GM20000 (cell line): ENCODE measurements around the gene MEF2A.

Experiments
- DNase-seq: peaks from one replicate; pipeline ENCODE4 v3.0.0; 2012; ENCODE audit warnings: low spot score
- TF ChIP-seq, protein P1 (sequence below): IDR thresholded peaks from 2 replicates; pipeline ENCODE4 v1.5.1; 2012; ENCODE audit warnings: mild to moderate bottlenecking, control low read depth; ENCODE audit errors: extremely low read depth, missing control alignments

MEF2A gene

DNA sequence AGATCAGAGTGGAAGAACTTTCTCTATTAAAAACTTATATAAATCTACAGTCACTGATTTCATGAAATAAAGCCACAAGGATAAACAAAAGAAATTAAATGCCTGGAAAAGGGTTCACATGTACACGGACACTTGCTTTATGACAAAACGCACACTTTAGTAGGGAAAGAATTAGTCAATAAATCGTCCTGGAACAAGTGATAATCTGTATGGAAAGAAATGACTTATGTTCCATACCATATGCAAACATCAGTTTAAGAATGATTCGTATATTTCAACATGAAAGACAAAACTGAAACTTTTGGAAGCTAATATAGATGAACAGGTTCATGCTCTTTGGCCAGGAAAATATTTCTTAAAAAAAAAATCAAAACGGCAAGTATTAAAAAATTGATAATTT lies 40.2 kb downstream of the MEF2A start:
- DNase-seq: no peak
- TF ChIP-seq, protein P1, sequence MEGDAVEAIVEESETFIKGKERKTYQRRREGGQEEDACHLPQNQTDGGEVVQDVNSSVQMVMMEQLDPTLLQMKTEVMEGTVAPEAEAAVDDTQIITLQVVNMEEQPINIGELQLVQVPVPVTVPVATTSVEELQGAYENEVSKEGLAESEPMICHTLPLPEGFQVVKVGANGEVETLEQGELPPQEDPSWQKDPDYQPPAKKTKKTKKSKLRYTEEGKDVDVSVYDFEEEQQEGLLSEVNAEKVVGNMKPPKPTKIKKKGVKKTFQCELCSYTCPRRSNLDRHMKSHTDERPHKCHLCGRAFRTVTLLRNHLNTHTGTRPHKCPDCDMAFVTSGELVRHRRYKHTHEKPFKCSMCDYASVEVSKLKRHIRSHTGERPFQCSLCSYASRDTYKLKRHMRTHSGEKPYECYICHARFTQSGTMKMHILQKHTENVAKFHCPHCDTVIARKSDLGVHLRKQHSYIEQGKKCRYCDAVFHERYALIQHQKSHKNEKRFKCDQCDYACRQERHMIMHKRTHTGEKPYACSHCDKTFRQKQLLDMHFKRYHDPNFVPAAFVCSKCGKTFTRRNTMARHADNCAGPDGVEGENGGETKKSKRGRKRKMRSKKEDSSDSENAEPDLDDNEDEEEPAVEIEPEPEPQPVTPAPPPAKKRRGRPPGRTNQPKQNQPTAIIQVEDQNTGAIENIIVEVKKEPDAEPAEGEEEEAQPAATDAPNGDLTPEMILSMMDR: no peak

DNA sequence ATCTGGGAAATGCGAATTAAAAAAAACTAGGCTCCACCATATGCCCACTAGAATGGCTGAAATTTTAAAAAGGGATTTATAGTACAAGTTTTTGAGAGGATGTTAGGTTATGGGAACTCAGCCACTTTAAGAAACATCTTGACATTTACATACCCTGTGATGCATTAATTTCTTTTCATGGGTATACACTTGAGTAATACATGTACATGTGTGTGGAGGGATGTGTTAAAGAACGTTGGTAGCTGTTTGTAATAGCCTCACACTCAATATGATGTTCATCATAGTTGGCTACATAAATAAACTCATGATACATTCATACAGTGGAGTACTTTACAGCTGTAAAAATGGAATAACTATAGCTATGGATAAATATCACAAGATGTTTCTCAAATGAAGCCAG lies 40.9 kb downstream of the MEF2A start:
- DNase-seq: no peak
- TF ChIP-seq, protein P1: no peak

DNA sequence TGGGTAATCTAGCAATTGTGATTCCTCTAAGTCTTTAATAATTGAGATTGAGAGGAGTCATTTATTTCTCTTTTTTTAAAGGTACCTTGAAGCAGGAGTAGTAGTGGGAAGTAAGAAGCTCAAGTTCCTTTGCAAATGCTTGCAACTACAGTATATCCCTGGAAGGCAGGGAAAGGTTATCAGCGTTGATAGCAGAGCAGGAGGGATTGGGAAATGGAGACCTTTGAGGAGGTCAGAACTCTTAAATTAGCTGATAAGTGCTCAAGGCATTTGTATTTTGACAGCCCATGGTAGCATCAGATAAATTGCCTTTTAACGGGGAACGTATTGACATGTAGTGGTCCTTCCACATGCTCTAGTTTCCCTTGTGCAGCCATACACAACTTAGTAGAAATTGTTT lies 47.7 kb downstream of the MEF2A start:
- TF ChIP-seq, protein P1: no peak
- DNase-seq: no peak

DNA sequence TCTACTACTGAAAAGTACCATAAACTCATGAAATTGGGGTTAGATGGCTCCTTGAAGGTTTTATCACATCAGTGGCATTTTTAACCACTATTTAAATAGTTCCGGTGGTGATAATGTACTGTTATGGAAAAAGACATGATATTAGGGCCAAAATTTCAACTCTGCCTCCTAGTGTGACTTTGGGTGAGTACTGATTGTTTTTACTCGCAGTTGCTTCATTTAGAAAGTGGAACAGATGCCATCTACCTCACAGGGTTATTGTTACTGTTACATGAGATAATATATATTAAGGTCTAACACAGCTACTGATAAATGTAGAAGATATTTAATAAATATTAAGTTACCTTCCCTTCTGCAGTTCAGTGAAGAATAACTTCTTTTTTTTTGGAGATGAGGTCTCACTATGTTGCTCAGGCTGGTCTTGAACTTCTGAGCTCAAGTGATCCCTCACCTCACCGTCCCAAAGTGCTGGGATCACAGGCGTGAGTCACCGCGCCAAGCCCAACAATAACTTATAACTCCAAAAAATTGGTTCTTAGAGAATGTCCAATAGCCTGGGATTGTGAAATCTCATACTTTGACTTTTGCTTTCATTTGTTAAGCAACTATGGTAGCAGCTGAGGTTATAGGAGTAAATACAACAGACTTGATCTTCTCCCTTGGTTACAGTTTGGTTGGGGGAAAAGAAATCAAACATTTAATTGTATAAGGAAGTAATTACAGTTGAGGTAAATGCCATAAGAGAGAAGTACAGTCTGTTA lies 48.3 kb downstream of the MEF2A start:
- TF ChIP-seq, protein P1: no peak
- DNase-seq: no peak

DNA sequence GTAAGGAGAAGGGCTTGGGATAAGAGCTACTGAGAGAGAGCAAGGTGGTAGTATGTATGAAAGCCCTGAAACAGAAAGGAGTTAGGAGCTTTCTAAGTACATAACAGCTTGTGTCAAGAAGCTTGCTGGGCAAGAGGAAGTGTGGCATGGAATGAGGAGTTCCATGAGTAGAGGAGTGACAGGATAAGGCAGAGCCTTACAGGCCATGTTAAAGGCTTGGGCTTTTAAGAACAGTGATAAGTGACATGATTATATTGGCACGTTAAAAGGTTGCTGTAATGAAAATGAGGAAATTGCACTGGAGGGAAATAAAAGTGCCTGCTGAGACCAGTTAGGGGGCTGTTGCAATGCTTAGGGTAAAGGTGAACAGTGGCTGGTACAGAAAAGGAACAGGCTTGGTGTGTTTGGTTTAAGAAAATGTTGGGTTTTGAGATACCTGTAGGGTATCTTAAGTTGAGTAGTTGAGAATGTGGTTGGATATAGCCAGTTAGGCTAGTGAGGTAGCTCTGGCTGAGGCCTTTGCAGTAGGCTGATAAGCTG lies 49.0 kb downstream of the MEF2A start:
- no peak for DNase-seq
- TF ChIP-seq, protein P1: no peak

DNA sequence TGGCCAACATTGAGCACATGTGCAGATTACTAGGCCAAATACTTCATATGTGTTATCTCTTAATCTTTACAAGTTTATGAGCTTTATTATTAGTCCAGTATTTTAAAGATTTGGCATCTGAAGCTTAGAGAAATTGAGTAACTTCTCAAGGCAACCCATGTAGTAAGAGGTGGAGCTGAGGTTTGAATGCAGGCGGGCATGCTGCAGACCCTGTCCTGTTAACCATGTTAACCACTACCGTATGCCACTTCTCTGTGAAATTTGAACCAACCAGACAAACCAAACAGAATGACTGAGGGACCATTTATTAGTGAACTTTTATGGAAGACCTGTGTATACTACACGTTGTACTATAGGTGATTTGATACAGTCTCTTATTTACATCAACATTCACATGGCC lies 49.7 kb downstream of the MEF2A start:
- TF ChIP-seq, protein P1: no peak
- no peak for DNase-seq

DNA sequence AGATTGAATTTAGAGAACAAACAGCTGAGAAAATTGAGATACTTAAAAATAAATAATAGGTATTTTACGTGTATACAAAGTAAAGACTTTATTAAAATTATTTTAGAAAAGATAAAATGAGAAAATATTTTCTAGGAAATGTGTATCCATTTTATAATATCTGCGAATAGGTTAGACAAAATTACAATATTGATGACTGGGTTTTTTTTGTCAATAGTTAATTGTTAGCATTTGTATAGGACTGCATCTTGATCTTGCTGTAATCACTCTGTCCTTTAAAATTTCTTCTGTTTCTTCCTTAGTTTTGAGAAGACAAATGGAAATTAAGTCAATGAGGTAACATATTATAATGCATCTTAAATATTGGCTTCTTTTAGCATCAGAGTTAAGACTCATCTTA lies 50.3 kb downstream of the MEF2A start:
- no peak for DNase-seq
- TF ChIP-seq, protein P1: no peak
